UCSD-AML1 (cell line): ENCODE measurements around the gene RASSF6.
"Not testable (repeated sequence)": the region's sequence is repeated elsewhere in the genome, so short reads cannot be mapped to it uniquely, and the experiment has no call there.

Experiments used
- DNase-seq: peaks from one replicate; lab custom pipeline; 2025; ENCODE audit not compliant: unreplicated experiment; lab: John Stamatoyannopoulos, UW

RASSF6 gene

DNA sequence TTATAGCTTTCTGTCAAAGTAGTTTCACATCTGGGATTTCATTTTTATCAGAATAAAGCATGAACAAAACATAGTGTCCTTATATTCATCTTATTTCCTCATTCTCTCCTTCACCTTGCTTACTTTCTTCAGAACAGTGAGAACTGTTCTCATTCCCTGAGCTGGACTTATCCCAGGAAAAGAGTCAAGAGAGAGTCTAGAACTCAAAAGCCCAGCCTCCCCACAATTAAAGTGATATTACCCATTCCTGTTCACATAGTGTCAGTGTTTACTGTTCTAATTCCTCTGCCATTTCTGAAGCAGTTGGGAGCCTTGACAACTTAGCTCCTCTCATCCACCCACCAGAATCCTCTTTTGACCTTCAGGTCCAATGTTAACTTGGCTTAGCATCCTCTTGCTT lies 42.9 kb downstream of the RASSF6 start:
- DNase-seq, result no peak

DNA sequence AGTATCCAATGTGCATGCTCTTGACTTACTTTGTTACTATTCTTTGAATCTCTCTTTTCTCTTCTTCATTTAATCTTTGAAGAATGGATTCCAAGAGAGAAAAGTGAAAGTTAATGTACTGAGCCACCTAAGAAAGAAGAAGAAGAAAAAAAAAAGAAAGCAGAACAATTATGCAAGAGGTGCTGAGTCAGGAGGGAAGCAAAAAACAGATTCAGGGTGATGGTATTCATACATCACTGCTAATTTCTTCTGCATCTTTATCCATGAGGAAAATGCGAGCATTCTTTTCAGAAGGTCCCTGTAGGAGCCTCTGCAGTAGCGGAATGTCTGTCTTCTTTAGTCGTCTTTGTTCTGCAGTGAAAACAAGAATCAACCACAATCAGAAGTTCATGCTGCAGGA lies 43.9 kb downstream of the RASSF6 start:
- DNase-seq, result no peak

DNA sequence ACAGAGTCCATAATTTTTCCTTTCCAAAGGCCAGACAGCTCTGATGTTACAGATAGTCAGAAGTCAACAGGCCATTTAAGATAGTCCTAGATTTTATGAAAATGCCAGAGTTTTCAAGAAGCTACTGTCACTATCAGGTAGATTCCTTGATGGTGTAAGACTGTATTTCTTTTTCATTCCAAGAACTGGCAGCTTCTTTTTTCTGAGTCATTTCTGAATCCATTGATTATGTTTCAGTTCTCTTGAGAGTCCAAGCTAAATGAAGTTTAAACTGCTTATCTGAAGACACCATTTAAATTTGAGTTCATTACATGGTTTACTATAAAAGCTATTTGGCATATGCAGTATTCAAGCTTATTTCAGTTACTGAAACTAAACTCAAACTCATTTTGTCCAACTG lies 44.6 kb downstream of the RASSF6 start:
- DNase-seq, result no peak

DNA sequence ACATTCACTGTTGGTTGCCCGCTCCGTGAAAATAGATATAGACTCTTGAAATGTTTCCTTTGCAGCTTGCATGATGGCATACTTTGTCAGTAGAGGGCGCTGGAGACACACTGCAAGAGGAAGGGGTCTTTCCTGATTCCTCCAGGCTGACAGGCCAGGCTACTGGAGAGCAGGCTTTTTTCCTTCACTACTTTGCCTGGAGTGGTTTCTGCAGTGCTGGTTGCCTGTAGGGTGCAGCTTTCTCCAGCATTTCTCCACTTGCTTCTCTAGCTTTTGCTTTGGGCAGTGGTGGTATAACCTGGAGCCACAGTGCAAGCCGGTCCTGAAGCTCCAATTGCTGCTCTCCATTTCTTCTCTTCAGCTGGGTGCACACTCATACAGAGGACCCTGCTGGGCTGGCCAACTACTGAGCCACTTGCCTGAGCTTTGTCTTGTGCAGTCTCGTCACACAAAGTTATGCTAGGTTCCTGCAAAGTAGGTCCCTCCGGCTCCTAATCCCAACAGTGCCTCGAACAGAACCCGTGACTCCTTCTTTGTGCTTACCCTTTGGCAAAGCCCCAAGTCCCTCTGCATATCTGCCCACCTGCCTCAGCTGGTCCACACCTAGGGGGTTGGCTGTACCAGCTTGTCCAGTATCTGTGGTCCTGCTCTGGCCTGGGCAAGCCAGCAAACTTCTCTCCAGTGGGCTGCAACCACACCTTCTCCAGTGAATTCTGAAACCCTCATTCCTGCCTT lies 46.3 kb downstream of the RASSF6 start:
- peak; percentile 66 for DNase-seq

DNA sequence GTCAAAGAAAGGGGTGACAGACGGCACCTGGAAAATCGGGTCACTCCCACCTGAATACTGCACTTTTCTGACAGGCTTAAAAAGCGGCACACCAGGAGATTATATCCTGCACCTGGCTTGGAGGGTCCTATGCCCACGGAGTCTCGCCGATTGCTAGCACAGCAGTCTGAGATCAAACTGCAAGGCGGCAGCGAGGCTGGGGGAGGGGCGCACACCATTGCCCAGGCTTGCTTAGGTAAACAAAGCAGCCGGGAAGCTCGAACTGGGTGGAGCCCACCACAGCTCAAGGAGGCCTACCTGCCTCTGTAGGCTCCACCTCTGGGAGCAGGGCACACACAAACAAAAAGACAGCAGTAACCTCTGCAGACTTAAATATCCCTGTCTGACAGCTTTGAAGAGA lies 69.4 kb downstream of the RASSF6 start:
- not testable (repeated sequence) for DNase-seq

DNA sequence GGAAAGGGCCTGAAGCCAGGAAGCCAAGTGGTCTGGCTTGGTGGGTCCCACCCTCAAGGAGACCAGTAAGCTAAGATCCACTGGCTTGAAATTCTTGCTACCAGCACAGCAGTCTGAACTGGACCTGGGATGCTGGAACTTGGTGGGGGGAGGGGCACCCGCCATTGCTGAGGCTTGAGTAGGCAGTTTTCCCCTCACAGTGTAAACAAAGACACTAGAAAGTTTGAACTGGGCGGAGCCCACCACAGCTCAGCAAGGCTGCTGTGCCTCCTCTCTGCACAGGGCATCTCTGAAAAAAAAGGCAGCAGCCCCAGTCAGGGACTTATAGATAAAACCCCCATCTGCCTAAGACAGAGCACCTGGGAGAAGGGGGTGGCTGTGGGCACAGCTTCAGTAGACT lies 75.6 kb downstream of the RASSF6 start:
- no peak for DNase-seq

DNA sequence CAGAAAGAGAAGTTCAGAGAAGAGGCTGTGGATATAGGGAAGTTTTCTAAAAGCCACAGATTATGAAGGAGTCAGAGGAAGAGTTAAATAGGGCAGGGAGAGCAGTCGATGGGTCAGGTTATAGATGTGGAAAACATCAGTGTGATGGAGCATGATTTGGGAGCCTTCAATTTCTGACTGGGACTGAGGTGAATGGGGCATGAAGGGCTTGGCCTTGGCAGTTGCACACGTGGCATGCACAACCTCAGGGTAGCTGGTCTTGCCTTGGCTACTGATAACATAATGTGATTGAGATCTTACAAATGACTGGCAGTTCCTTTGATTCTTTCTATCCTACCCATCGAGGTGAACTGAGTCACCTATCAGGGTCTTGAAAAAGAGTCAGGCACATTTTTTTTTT lies 79.0 kb downstream of the RASSF6 start:
- DNase-seq, result no peak

DNA sequence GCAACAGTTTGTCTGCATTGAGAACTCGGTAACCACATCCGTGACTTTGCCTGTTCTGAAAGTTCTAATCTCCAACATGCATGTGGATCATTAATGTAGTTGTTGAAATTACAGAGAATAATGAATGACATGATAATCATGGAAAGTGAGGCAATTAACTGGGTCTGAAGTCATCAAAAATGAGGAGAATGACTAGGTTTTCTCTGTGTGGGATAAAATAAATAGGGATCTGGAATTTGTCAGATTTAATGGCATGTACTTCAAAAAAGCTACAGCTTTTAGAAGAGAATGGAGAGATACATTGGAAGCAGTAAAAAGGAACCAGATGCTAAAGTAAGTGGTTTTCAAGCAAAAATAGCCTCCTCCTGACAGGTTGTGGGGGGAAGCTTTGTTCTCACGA lies 79.4 kb downstream of the RASSF6 start:
- DNase-seq, result no peak

DNA sequence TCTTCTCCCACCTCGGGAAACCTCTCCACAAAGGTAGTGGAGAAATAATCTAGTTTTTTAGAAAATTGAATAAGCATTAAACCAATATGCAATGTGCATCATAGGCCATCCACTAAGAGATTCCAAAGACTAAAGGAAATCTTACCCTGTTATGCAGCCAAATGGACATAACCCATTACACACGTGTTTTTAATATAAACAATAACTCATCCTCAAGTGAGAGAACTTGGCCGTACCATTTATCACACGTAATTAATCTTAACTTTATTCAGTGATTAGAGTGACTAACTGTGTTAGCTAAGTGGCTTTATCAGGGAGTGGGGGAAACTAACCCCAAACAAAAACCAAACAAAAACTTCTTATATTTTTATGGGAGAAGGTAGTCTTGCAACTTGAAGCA lies 80.8 kb downstream of the RASSF6 start:
- no peak for DNase-seq

DNA sequence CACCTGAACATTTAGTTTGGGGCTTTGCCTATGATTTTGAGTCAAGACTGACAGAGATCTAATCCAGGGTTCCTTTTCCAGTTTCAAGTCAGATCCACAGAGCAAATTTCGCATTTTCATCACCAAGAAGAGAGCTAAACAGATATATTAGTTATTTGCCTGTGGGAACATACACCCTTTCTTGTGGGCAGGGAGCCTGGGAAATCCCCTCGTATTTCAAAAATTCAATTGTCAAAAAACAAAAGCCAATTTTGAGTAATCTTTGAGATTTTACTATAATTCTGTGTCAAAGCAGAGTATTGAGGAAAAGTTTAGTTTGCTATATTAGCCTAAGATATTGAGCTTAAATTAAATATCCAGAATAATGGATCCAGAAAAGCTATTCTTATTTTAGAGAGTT lies 82.1 kb downstream of the RASSF6 start:
- no peak for DNase-seq

DNA sequence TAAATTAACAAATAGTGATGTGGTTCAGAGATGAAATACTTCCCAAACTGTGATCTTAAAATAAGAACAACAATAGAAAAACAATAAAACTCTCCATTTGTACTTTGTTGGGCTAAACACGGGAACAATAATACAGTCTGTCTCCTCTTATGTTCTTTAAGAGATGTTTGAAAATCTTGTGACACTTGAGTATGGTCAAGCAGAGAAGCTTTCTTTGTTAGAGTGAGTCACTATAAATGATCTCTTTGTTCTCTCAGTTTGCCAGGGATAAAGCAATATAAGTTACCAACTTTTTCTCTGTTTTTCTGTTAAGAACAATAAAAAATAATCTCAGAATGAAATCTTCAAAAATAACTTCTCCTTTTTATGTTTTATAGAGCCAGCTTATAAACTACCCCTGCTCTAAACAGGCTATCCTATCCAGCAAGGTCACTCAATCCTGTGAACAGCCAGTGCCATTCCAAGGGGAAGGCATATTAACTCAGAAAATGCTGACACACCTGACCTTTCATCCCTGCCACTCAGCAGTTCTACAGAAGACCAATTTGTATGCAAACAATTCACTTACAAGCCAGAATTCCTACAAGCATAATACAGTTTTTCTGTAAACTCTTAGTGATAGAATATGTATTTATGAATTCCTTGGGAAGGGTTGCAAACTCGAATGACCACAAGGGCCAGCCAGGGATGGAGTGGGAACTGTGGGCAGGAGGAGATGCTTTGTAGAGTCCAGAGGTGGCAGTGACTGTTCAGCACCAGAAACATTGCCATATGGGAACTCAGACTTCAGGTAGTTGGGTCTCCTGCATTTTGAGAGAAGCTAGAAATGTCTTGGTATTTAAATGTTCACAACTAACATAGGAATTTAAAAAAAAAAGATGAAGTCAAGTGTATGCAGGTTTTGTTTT lies 86.5 kb downstream of the RASSF6 start:
- DNase-seq, result no peak

DNA sequence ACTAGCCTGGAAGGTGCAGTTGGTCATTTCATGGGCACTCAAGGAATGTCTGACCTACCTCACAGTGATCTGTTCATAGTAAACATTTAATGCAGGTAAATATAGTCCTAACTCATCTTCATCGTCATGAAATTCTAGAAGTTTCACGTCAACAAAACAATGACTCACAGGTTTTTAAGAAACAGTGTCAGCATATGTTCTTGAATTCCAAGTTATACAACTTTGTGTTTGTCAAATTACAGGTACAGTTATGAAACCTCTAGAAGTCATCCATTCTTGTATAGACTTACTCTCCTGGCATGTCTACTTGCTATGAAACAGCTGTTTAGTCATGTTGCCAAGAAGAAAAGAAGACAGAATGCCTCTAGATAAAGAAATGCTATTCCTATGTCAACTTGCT lies 92.1 kb downstream of the RASSF6 start:
- no peak for DNase-seq

DNA sequence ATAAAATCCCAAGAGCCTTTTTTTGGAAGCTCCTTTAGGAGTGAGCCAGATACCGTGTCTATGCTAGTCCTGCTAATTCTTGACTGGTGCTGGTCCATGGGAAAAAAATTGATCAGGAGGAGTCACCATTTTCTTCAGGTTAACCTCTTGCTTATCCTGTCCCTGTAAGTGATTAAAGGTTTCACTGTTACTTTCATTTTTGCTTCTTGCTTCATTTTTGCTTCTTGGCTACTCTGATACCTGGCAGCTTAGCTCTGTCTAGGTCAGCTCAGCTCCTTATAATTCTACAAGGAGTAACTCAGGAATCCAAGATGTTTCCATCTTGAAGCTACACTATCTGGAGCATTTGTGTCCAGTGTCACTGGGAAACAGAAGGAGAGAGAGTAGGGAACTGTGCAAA lies 93.0 kb downstream of the RASSF6 start:
- DNase-seq, result no peak

DNA sequence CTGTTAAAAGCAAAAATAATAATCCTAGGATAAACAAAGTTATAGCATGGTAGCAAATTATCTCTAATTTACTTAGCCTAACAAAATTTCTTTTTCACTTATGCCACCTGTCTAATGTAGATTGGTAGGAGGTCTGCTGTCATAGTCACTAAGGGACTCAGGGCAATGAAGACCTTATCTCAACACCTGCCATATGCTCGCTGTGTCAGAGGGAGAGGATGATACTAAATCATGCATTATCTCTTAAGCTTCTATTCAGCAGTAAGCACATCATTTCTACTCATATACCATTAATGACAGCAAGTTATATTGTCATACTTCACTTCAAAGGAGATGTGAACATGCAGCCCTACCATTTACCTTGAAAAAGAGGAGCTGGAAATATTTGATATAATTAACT lies 94.6 kb downstream of the RASSF6 start:
- DNase-seq, result no peak

DNA sequence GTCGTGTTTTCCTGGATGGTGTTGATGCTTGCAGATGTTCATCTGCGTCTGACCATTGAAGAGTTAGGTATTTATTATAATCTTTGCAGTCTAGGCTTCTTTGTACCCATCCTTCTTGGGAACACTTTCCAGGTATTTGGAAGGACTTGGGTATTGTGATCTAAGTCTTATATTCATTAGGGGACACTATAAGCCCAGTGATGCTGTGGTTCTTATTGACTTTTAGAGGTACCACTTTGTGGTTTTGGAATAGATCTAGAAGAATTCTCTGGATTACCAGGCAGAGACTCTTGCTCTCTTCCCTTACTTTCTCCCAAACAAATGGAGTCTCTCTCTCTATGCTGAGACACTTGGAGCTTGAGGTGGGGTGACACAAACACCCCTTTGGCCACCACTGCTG lies 97.1 kb downstream of the RASSF6 start:
- DNase-seq, result no peak
